Suppressor macrophage (primary cell): ENCODE measurements around the gene SPNS2.
A peak's percentile ranks its signal among the peaks of the same experiment; 100 is the strongest.
"Not testable (repeated sequence)": the region's sequence is repeated elsewhere in the genome, so short reads cannot be mapped to it uniquely, and the experiment has no call there.

Experiments used
- DNase-seq, 4 experiments: peaks; one replicate each; pipeline ENCODE4 v3.0.0-alpha.2; 2020 to 2022

Gene SPNS2

GRCh38 chr17:4572131-4572530, 73.5 kb downstream of the SPNS2 start:
- DNase-seq = no peak

DNA sequence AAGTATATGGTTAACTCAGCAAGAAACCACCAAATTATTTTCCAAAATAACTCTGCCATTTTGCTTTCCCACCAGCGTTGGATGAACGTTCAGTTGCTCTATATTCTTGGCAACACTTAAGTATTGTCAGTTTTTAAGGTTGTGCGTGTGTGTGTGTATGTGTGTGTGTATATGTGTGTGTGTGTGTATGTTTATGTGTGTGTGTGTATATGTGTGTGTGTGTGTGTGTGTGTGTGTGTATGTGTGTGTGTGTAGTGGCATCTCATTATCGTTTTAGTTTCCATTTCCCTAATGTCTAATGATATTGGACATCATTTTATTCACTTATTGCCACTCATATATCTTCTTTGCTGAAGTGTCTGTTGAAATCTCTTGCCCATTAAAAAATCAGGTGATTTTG, 74.4 kb downstream of the SPNS2 start:
- no peak for DNase-seq

GRCh38 chr17:4573669-4574068, 75.0 kb downstream of the SPNS2 start:
- peak; percentile 75 to 88 (median 84) for DNase-seq

- DNase-seq = peak in 3 of 4 experiments; percentile 27 to 56 (median 29)
These were observed 75.9 kb downstream of the SPNS2 start for GRCh38 chr17:4574448-4575045.

DNA sequence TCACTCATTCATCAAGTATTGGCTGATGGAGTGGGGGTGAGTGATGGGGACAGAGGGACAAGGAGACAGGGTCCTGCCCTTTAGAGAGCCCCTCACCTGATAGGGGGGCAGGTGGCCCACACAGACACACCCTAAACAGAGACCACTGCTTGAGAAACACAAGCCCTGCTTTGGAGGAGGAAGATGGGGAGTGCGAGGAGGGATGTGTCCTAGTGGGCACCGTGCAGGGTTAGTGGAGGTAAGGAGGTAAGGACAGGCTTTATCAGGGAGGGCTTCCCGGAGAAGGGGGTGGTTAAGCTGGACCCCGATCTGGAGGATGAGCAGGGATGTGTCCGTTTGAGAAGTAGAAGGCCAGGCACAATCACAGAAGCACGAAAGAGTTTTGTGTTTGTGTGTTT, 77.5 kb downstream of the SPNS2 start:
- DNase-seq = no peak

DNA sequence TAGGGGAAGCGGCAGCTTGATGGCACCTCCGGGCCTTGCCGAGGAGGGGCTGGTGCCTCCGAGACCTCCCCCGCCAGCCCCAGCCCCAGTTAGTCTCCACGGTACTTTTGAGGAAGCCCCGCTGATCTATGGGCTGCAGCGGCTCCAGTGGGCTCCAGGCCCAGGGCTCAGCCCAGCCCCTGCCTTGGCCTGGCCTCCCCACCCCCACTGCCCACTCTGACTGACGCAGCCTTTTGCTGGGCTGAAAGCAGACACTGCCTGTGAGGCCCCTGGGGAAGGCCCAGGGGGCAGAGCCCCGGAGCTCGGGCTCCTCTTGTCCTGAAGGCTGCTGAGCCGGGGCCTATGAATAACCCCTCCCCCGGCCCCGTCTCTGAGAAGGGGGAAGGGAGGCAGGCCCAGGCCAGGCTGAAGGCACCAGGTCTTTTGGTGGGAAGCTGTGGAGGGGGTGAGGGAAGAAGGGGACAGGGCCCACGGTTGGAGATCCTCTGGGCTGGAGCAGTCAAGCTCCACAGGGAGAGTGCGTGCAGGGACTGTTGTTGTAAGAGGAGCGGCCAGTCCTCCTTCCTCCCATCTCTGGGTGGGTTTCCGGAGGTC, 78.1 kb downstream of the SPNS2 start:
- DNase-seq = no peak

DNA sequence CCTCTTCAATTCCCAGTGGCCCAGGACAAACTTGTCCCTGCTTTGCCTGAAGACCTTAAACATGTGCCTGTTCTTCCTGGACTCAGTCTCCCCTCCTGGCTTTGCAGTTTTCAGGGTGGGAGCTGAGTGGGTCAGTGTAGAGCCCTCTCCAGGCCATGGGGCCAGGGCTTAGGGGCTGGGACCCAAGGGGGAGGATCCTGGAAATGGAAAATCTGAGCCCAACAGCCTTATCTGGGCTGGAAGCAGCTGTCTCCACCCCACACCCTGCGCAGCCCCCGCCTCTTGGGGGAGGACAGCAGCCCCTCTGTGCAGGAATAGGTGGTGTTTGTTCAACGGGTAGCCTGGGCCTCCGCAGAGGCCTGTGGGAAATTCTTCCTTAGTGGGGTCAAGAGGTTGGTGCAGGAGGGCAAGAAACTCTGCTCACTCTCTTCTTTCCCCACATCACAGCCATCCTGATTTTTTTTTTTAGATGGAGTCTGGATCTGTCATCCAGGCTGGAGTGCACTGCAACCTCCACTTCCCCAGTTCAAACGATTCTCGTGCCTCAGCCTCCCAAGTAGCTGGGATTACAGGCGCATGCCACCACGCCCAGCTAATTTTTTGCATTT, 78.8 kb downstream of the SPNS2 start:
- no peak for DNase-seq

GRCh38 chr17:4578349-4578748, 79.7 kb downstream of the SPNS2 start:
- DNase-seq = not testable (repeated sequence)

DNA sequence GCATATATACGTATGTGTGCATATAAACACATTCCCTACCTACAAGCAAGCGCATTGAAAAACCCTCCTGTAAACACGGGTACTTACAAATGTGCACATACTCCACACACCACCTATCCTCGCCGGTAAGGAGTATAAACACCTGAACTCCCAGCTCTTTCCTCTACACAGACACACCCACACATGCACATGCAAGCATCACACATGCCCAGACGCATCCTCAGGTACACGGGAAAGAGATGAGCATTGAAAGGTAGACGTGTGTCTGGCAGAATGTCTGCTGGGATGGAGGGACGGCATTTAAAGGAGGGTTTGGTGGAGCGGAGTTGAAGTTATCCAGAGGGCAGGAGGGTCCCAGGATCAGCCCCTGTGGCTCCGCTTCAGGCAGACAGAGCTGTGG, 81.0 kb downstream of the SPNS2 start:
- DNase-seq = no peak

DNA sequence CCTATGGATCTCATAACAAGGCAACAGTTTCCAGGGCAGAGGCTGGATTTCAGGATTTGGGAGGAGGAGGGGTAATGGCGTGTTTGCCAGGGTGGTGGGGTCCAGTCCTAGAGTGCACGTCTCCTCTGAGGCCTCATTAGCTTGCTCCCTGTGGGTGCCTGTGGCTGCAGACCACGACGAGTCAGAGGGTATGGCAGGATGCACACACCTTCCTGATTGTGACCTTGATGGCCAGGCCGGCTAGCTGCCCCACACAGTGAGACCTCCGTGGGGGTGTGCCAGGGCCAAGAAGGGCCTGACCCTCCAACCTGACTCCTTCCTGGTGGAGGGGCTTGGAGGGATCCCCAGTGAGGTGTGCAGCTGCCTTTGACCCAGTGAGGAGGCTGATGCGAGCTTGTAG, 81.6 kb downstream of the SPNS2 start:
- DNase-seq = no peak

GRCh38 chr17:4582101-4582501, 83.4 kb downstream of the SPNS2 start:
- DNase-seq = no peak

- no peak for DNase-seq
These were observed 84.0 kb downstream of the SPNS2 start for GRCh38 chr17:4582691-4583090.

DNA sequence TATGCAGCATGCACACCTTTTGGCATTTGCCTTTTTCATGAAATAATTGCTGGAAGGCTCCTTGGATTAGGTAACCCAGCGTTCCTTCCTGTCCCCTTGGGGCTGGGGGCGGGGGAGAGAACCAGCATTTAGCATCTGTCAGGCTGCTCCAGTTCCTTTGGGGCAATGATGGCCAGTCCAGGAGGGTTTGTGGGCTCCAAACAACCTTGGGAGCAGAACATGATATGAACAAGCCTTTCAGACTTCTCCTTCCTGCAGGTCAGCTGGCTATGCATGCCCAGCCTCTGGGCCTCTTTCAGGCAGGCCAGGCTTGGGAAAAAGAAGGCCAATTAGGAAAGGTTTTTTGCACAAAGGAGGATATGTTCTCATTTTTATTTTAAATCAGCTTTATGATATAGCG, 84.5 kb downstream of the SPNS2 start:
- DNase-seq = no peak

DNA sequence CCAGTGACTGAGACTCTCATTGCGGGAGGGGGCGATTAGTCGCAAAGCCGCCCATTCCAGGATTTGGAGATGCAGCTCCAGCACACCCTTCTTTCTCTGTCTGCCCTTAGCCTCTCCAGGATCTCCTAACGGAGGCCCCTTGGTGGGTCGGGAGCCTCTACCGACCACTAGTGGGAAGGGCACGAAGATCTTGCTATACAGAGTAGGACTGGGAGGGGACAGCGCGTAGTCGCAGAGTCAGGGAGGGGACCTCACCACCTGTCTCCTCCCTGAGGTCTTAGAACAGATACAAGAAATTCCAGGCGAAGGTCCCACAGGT, 85.1 kb downstream of the SPNS2 start:
- peak in 1 of 4 experiments; percentile 23 for DNase-seq

GRCh38 chr17:4584101-4584916, 85.6 kb downstream of the SPNS2 start, which contains the start of gene SMTNL2:
Gene SMTNL2, plus strand, starts transcription at chr17:4584529. Its CDS starts 77 bp downstream, at chr17:4584606.
- peak in 1 of 4 experiments; percentile 47 for DNase-seq

DNA sequence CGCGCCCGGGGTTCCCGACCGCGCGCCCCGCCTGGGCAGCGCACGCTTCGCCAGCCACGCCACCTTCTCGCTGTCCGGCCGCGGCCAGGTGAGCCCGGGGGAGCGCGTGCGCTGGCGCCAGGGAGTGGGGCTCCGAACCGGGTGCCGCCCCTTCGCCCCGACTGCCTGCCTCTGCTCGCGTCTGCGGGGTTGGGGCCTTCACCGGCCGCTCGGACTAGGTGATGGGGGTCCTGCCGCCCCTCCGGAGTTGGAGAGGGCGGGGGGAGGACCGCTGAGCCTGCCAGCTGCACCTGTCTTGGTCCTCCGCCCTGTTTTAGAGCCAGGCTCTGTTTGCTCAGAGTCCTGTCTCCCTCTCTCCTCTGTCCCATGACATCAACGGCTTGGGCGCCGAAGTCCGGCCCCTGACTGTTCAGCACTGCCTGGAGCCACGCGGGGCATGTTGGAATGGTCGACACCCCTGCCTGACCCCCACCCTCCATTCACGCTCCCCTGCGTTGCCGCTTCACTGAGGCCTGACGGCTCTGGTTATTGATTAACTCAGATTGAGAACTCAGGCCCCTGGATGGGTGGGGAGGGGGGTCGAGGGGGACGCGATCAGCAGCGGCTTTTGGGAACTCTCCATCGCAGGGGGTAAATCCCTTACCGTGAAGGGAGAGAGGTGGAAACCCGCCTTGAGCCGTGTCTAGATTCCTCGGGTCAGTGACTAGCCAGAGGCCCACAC, 86.4 kb downstream of the SPNS2 start:
- no peak for DNase-seq

- DNase-seq = no peak
These were observed 86.9 kb downstream of the SPNS2 start for GRCh38 chr17:4585638-4585994.

DNA sequence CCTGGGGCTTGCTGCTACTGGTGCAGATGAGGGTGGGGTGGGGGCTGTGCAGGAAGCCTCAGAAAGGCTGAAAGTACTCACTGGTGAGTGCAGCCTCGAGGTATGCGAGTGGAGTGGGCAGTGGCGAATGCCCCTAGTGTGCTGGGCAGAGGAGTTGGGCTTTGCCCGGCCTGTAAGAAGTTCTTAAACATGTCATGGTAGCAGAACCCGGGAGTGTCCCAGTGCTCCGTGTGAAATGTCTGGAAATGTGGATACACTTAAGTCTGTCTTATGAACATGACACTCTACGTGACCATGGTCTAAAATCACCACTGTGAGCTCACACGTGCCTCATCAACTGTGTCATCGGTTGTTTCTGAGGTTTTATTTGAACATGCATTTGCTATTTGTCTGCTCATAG, 87.4 kb downstream of the SPNS2 start:
- DNase-seq = no peak

- DNase-seq = no peak
These were observed 88.5 kb downstream of the SPNS2 start for GRCh38 chr17:4587195-4587594.

DNA sequence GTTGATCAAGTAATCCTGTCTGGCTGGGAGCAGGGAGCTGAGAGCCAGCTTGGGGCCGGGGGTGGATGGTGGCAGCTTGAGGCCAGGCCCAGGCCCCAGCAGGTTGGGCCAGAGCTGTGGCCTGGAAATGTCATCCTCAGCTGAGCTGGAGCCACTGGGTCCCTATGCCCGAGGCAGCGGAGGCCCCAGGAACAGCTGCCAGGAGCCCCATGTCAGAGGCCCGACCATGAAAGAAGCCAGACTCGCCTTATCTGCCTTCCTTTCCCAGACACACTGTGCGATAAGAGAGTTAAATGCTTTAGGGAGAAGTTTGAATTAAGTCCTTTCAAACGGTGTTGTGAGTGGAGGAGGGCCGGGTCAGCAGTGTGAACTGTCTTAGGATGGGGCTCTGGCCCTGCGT, 89.1 kb downstream of the SPNS2 start:
- DNase-seq = no peak

DNA sequence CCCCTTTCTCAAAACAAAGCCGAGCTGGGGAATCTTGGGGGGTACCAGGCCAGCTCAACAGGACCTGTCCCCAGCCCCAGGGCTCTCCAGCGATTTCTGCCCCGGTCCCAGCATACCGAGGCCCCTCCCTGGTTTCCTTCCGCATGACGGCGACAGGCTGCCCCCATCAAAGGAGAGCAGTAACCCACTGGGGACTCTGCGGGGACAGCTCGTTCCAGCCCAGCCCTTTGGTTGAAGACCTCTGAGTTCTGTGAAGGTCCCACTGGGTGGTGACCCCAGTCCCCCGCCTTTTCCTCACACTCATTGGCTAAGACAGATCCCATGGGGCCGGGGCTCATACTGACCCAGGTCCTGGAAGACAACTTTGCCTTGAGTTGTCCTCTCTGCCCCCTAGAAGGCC, 89.7 kb downstream of the SPNS2 start:
- DNase-seq = no peak
